Esophagus muscularis mucosa (tissue), 3 donors: Measurements from ENCODE around the gene RNU6-1.

Source experiments
- POLR2A ChIP-seq: fragments of 450-650 bp; IDR thresholded peaks from one replicate; pipeline ENCODE4 v1.6.1; 2017; ENCODE audit warnings: antibody characterized with exemption, moderate library complexity, mild to moderate bottlenecking, low read depth
- POLR2AphosphoS5 ChIP-seq, 2 donors: sonication (generic); formaldehyde crosslinking; IDR thresholded peaks; one replicate each; pipeline ENCODE4 v1.6.1; 2017; ENCODE audit warnings: antibody characterized with exemption in 2 of 2
- TF ChIP-seq, protein P1 (sequence below), 3 experiments: fragments of 200-600 bp in 2 of 3; fragments of 450-650 bp in 1 of 3; sonication (generic) in 2 of 3; IDR thresholded peaks; one replicate each; pipeline ENCODE4 v1.5.1; 2017 to 2019; ENCODE audit warnings: antibody characterized with exemption in 3 of 3, mild to moderate bottlenecking in 2 of 3, moderate library complexity in 1 of 3

DNA sequence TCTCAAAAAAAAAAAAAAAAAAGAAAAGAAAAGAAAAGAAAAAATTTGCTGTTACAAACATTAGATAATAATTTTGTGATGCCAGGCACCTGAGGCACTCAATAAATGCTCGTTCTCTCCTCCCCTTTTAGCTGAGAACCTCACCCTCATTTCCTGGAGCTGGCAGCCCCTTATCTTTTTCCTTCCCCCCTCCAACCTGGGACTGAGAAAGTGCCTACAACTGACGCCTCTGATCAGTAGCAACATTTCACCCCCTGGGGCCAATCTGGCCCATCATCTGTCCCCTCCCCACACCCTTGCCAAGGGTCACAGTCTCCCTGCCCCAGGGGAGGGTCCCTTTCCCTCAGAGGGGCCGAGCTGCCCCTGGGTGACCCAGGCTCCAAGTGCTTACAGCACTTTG lies 12.6 kb upstream of the RNU6-1 start:
- TF ChIP-seq, protein P1, sequence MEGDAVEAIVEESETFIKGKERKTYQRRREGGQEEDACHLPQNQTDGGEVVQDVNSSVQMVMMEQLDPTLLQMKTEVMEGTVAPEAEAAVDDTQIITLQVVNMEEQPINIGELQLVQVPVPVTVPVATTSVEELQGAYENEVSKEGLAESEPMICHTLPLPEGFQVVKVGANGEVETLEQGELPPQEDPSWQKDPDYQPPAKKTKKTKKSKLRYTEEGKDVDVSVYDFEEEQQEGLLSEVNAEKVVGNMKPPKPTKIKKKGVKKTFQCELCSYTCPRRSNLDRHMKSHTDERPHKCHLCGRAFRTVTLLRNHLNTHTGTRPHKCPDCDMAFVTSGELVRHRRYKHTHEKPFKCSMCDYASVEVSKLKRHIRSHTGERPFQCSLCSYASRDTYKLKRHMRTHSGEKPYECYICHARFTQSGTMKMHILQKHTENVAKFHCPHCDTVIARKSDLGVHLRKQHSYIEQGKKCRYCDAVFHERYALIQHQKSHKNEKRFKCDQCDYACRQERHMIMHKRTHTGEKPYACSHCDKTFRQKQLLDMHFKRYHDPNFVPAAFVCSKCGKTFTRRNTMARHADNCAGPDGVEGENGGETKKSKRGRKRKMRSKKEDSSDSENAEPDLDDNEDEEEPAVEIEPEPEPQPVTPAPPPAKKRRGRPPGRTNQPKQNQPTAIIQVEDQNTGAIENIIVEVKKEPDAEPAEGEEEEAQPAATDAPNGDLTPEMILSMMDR (IDR thresholded peaks at IDR 0.05), result no peak
- no peak for TF ChIP-seq POLR2AphosphoS5 (IDR thresholded peaks at IDR 0.05)
- TF ChIP-seq POLR2A, result no peak
